GM18868 (cell line): Measurements from ENCODE around the gene NAA15.
"Not testable (repeated sequence)": the region's sequence is repeated elsewhere in the genome, so short reads cannot be mapped to it uniquely, and the experiment has no call there.

Experiments
- ATAC-seq: cut with Tn5 transposase; IDR thresholded peaks from one replicate; pipeline ENCODE4 v1.9.1; 2021; ENCODE audit warnings: mild to moderate bottlenecking, moderate library complexity; ENCODE audit not compliant: unreplicated experiment

Gene NAA15

DNA sequence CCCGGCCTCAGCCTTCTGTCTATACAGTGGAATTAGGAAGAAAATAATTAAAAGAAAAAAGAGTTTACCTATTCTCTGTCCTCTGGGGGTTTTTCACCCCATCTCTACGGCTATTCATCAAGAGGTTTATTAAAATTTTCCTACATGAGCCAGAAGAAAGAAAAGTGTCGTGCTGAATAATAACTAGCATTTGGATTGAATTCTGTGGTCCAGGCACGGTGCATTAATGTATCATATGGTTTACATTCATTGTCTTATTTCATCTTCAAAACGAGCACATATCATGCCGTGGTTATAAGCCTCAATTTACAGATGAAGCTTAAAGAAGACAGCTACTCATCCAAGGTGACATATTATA, 5.4 kb upstream of the NAA15 start:
- ATAC-seq = no peak

DNA sequence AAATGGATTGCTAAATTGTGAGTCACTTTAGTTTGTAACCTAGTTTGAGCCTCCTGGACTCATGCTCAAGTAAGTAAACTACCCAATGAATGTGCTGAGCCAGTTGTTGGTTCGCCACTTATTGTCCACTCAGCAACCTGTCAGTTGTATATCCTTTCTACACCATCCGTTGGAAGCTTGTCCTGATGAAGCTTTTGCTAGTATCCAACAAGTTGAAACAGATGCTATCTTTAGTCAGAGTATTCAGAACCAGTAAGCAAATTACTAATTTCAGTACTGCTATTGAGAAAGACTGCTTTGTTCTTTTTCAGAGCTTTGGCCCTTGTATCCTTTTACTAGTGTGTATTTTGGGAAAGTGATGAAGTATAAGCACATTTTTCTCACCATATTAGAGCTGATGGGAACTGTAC, 4.3 kb upstream of the NAA15 start:
- peak; percentile 12 for ATAC-seq

DNA sequence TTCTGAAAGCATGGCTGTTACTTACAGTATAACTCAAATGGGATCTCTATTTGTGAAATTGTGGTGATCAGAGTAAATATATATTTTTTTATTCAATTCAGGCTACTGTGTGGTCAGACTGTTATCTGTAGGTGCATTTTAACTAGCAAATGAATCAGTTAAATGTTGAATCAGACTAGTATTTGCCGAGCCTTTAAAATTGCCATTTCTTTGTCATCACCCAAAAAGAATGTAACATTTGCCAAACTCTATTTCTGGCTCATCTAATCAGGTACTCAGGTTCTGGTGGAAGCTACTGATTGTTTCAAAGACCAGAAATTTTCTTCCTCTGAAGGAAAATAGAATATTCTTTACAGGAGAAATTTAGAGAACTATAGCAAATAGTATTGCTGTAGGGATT, 1.8 kb upstream of the NAA15 start:
- ATAC-seq = no peak

DNA sequence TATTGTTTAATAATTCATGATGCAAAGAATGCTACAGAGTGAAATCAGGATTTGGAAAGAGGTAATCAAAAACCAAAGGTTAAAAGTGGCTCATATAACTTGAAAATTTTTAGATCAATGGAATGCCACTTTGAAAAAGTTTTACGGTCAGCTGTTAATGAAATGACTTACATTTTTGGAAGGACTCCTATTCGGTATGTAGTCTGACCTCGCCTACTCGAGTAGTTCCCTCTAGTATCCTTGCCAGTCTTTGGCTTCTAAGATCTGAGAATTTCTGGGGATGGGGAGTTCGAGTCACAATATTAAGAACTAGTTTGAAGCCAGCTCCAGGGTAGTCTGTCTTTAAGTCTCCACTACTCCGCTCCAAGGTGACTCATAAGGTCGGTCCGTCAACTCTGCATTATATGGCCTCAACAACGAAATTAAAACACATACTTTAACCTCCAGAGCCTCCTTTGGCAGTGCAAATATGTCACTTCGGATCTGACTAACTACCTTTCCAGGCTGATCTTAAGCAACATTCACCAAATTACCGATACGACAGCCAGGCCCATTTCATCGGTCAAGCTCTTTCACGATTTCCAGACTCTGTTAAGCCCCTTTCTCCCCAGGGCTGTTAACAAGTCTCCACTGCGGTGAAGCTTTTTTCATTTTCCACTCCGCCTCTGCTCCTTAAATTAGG, 733 bp upstream of the NAA15 start:
- peak; percentile 11 for ATAC-seq

DNA sequence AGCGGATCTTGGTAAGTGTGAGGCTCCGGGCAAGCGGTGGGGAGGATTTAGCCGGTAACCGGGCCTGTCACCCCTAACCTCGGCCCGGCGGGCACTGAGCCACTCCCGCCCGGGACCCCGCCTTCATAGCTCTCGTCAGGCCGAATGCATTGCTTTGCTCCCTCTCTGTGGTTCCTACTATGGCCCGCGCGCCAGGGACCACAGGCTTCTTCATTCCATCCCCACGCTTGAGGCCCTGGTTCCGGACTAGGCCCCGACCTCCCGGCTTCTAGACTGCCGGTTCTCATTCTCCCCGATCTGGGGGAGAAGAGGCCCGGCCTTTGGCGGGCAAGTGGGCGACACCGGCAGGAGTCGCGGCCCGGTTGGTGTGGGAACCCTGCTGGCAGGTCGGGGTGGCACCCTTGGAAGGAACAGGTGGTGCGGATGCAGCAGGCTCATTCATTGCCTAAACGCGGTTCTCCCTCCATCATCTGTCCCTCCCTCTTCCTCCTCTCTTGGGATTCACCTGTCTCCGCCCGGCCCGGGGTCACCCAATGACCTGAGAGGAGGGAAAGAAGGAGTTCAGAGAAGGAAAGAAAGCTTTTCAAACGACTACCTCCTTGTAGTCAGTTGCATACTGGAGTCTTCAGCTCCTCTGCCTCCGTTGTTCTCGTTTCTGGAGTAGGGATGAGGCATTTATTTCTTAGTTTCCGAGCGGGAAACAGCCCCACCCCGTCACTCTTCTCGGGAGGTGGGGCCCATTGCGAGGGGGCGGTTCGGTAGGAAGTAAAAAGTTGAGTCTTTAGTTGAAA, 711 bp downstream of the NAA15 start, which contains the start of gene NDUFC1:
Gene NDUFC1 (minus strand): TSS at position 657 of the 791 bp plus-strand sequence. CDS start 6,679 bp downstream, outside the sequence.
- ATAC-seq = peak; percentile 34

DNA sequence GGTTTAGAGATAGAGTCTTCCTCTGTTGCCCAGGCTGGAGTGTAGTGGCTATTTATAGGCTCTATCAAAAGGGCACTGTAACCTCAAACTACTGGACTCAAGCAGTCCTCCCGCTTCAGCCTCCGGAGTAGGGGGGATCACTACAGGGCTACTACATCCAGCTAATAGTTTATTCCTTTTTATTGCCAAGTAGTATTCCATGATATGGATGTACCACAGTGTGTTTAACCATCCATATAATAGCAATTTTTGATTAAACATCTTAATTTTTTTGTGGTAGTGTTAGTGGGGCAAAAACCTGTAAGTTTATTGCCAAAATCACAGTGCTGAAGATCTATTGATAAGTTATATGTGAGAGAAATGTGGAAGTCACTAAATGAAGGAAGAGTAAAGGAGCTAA, 3.6 kb downstream of the NAA15 start:
- ATAC-seq = no peak

DNA sequence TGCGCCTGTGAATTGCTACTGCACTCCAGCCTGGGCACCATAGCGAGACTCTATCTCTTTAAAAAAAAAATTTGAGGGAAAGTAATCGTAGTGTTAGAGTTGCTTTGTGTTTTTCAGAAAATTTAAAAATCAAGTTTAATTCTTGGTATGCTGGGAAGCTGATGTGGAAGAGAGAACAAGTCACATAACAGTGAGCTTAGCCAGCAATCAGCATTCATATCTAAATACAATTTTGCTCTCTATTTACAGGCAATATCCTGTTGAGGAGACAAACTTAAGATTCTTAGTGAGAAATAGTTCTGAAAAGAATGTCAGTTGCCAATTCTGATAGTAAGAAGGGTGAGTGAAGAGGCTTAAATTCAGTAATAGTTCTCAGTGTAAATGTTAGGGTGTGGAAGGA, 10.6 kb downstream of the NAA15 start:
- no peak for ATAC-seq

DNA sequence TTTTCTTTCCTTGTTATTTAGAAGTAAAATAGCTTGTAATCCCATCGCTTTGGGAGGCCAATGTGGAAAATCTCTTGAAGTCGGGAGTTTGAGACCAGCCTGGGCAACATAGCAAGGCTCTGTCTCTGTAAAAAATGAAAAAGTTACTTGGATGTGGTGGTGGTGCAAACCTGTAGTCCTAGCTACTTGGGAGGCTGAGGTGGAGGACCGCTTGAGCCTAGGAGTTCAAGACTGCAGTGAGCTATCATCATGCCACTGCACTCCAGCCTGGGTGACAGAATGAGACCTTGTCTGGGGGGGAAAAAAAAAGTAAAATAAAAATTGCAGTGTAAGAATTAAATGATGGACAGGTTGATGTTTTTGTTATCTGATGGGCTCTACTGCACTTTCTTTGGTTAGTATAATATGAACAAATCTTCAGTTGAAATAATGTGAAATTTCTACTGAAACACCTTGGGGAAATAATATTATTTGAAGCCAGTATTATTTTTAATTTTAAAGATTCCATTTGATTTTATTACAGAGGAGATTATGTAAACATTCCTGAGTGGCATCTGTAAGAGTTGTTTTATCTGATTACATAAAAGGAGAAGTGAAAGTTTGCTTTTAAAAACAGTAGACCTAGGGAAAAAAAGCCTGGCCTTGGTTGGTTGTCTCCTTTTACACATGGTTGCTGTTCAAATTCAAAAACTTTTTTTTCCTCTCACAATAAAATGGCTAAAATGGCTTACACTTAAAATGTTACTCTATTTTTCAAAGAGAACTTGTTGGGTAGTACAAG, 11.4 kb downstream of the NAA15 start:
- ATAC-seq = peak; percentile 24

DNA sequence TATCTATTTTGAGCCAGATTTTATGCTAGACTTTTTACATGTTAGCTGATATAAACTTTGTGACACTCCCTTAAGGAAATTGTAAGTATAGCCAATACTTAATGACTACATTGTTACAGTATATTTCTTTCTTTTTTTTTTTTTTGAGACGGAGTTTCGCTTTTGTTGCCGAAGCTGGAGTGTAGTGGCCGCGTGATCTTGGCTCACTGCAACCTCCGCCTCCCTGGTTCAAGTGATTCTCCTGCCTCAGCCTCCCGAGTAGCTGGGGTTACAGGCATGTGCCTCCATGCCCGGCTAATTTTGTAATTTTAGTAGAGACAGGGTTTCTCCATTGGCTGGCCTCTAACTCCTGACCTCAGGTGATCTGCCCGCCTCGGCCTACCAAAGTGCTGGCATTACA, 12.1 kb downstream of the NAA15 start:
- not testable (repeated sequence) for ATAC-seq

DNA sequence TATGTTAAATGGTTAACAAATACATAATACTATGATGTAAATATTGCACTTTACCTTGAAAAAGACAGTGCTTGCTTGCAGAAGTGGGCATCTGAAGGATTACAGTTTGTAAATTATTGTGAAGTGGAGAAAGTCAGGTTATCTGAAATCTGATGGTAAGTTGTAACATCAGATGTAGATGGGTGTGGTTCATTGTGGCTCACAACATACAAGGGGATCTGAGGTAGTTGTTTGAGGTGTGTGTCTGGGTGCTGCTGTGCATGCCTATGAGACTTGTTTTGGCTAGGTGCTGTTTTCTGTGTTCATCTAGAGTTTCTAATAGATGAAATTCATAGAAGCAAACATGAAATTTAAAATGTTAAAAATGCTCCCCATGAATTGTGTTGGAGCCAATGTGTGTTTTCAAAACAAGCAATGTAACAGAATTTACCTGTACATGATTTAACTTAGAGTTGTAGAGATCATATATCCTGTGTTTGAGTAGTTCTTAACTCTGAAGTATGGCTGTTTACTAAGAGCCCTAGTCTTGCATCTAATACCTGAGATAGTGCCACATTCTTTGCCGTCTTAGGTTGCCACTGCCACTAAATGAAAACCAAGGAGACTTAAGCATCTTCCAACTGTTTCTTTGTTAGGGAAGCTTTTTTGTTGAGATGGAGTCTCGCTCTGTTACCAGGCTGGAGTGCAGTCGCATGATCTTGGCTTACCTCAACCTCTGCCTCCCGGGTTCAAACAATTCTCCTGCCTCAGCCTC, 12.9 kb downstream of the NAA15 start:
- ATAC-seq = no peak

DNA sequence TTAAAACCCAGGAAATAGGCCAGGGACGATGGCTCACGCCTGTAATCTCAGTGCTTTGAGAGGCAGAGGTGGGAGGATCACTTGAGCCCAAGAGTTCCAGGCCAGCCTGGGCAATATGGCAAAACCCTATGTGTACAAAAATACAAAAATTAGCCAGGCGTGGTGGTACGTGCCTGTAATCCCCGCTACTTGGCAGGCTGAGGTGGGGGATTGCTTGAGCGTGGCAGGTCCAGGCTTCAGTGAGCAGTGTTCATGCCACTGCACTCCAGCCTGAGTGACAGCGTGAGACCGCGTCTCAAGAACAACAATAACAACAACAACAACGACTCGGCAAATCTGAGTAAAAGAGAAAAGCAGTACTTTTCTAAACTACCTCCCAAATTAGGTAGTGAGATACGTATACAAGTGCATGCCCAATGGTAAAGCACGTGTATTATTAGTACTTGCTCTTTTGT, 13.9 kb downstream of the NAA15 start:
- ATAC-seq = peak; percentile 89

DNA sequence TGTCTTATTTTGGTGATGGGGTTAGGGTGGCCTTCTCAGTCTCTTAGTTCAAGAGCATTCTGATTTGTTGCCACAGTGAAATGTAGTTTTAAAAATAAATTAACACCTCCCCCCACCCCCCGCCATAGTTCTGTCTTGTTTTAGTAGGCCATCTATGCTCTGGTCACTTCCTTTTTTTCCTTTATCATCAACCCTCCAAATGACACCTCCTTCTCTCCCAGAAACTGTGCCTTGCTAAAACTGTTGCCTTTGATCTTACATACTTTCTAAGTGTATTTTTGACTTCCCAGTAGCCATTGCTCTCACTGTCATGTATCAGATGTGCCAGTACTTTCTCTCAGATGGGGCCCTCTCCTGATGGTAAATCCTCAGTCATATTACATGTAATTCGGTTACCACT, 15.4 kb downstream of the NAA15 start:
- no peak for ATAC-seq

DNA sequence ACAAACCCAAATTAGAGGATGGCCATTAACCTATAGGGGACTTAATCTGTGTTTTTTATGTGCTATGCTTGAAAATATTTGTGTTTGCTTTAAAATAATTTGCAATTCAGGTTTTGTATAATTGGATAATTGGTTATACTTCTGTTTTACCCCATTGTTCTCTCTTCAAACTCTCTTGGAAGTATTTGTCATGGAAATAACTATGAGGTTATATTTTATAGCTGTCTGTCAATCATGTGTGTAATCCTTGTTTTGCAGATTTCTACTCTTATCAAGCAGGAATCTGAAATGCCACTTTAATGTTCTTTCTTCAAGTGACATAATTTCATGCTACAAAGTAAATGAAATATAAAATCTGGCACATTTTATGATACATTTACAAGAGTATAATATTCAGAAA, 16.3 kb downstream of the NAA15 start:
- ATAC-seq = no peak

DNA sequence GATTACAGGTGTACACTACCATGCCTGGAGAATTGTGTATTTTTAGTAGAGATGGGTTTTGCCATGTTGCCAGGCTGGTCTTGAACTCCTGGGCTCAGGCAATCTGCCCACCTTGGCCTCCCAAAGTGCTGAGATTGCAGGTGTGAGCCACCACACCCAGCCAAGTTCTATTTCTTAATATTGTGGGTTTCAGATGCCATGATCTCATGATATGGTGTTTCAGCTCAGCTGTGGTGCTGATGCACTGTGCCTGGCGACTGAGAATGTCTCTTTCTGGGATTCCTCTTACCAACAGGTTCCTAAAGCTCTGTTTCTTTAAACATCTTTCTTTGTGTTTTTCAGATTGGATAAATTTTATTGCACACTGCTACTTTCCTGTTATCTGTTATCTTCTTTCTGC, 18.3 kb downstream of the NAA15 start:
- no peak for ATAC-seq

DNA sequence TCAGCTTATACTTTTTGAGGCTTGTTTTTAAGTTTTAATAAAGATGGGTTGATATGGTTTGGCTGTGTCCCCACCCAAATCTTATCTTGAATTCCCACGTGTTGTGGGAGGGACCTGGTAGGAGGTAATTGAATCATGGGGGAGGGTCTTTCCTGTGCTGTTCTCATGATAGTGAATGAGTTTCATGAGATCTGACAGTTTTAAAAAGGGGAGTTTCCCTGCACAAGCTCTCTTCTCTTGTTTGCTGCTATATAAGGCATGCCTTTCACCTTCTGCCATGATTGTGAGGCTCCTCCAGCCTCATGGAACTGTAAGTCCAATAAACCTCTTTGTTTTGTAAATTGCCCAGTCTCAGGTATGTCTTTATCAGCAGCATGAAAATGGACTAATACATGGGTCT, 20.8 kb downstream of the NAA15 start:
- not testable (repeated sequence) for ATAC-seq

DNA sequence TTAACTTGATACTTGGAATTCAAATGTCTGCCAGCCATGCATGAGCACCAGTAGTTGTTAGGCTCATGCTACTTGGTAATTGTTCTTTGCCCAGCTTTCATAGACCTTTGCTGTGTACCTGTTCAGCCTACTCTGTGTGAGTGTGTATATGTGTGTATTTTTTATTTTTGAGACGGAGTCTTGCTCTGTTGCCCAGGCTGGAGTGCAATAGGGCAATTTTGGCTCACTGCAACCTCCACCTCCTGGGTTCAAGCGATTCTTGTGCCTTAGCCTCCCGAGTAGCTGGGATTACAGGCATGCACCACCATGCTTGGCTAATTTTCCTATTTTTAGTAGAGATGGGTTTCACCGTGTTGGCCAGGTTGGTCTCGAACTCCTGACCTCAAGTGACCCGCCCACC, 21.2 kb downstream of the NAA15 start:
- not testable (repeated sequence) for ATAC-seq

DNA sequence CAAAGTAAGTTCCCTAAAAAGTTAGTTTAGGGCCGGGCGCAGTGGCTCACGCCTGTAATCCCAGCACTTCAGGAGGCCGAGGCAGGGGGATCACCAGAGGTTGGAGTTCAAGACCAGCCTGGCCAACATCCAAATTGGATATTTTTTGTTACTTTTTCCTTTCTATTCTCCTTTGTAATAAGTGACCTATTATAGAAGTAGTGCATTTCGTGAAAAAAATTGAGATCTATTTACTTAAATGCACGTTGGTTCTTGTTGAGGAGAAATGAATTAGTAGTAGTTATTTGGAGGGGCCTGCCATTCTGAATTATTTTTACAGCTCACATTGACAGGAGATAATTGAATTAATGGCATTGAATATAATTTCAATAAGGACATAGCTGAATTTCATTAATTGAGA, 23.3 kb downstream of the NAA15 start:
- no peak for ATAC-seq

DNA sequence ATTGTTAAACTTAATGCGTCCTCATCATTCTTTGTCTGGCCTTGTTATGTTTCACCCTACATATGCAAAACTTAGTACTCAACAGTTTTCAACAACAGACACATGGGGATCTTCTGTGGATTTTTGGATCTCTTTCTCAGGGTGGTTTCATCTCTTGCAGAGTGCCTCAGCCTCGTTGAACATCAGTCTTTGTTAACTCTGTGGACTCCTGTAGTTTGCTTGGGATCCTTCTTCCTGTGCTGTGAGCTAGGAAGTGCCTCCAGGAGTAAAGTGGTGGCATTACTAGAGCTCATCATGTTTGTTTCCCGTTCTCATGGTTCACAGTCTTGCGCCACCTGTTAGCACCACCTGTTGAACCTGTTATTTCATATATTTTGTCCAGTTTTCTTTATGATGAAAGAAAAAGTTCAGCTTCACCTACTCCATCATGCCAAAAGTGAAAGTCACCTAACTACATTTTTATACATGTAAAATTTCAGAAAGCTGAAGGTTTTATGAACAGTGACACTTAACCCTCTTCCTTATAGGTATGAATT, 28.4 kb downstream of the NAA15 start:
- ATAC-seq = no peak

DNA sequence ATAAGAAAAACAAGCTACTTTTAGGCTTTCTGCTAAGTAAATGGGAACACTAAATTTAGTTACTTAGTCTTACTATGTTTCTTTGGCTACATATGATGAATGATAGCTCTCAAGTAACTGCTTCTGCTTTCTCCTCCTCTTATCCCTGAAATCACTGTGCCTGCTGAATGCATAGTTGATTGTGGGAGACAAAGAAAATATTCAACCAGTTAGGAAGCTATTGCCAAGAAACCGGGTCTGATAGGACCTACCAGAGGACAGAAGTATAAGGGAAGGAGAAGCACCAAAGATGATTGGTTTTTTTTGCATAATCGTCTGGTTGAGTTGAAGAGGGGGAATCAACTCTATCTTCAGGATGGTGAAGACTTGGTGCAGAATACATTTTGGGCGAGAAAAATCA, 29.0 kb downstream of the NAA15 start:
- ATAC-seq = no peak

DNA sequence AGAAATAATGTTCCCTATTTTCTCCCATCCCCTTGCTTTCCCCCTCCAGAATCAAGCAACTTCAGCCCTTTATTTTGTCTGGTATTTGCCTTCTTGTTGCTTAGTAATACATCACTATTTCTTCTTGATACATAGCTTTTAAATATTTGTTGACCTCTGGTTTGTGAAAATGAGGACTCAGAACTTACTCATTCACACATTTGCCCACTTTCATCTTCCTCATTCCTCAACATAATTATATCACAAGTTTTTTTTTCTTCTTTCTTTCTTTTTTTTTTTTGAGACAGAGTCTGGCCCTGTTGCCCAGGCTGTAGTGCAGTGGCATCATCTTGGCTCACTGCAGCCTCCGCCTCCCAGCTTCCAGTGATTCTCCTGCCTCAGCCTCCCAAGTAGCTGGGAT, 29.9 kb downstream of the NAA15 start:
- no peak for ATAC-seq

DNA sequence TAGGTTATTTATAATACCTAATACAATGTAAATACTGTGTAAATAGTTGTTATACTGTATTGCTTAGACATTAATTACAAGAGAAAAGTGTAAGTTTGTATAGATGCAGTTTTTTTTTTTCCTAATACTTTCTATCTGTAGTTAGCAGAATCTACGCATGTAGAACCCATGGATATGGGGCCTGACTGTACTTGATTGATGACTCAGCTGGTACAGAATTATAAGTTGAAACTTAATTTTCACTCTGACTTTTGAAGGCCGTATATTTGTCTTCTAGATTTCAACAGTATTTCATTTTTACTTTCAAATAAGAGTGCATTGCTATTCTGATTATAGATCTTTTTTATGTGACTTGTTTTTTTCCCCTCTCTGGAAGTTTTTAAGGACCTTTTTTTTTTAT, 31.7 kb downstream of the NAA15 start:
- ATAC-seq = no peak
